T-helper 9 cell (primary cell): ENCODE data around the gene TCTN3.
A peak's percentile ranks its signal among the peaks of the same experiment; 100 is the strongest.
"Not testable (repeated sequence)": the region's sequence is repeated elsewhere in the genome, so short reads cannot be mapped to it uniquely, and the experiment has no call there.

Experiments
- DNase-seq: peaks from one replicate; pipeline ENCODE4 v3.0.0-alpha.2; 2020

Gene TCTN3

GRCh38 chr10:95683966-95684365 is 9.8 kb downstream of the TCTN3 start:
- DNase-seq = no peak

GRCh38 chr10:95675403-95676116 is 18.2 kb downstream of the TCTN3 start:
- DNase-seq = no peak

DNA sequence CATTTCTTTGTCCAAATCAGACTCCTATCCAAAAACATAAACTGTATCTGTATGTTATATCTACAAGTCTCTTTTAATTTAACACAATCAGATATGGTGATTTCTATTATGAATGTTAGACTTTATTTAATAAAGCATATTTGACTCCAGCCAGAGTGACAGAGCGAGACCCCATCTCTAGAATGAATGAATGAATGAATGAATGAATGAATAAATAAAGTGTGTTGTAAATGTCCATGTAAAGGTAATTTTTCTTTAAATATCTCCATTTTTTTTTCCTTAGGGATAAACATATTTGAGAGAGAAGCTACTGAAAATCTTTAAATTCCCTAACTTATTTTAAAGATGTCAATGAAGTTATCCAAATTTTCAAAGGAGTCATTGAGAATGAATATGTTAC is 19.1 kb downstream of the TCTN3 start:
- DNase-seq = no peak

DNA sequence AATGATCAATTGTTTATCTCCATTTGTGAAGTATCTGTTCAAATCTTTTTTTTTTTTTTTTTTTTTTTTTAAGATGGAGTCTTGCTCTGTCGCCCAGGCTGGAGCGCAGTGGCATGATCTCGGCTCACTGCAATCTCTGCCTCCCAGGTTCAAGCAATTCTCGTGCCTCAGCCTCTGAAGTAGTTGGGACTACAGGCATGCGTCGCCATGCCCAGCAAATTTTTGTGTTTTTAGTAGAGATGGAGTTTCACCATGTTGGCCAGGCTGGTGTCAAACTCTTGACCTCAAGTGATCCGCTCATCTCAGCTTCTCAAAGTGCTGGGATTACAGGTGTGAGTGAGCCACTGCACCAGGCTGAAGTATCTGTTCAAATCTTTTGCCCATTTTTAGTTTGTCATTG is 21.1 kb downstream of the TCTN3 start:
- not testable (repeated sequence) for DNase-seq

DNA sequence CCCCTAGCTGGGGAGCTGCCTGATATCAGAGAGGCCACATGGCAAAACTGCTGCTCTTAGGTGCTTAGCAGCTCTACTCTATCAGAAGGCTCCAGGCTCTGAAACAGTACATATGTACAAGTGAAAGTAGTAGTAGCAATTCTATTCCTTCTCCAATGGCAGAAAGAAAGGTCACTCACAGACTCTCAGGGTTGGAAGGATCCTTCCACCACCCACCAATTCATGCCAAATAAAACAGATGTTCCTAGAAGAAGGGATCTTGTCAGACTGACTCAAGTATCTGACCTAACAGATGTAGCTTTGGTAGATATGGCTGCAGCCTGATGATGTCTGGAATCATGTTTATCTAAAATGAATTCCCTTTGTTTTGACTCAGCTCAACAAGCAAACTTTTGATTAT is 29.2 kb downstream of the TCTN3 start:
- no peak for DNase-seq

DNA sequence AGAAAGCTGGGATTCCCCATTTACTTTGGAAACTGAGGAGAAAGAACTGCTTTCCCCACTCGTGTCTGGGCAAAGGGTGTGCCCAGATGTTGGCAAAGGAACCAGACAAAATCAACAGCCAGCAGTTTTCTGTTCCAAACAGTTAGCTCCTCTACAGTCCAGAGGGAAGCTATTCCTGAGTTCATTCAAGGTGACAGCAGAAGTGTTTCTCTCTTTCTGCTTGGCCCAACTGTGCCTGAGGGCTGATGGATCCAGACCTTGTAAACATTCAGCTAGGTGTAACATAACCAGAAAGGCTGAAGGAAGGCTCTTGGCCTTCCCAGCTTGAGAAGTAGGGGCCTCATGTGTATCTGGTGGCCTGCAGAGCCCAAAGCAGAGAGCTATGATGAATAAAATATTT is 30.2 kb downstream of the TCTN3 start:
- DNase-seq = no peak

DNA sequence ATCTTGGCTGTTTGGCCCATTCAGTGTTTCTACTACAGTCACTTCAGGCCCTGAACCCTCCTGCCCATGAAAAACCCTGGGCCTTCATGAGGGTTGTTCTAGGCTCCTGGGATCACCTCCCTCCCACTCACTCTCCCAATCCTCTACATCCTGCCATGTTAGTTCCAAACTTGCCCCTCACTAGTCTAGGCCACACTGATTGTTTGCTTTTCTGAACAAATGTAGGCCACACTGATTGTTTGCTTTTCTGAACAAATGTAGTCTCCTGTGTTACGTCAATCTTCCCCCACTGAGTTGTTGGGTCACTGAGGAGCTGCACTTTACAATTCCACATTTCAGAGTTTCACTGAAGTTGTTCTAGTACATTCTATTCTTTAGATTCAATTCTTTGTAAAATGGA is 31.9 kb downstream of the TCTN3 start:
- no peak for DNase-seq

- no peak for DNase-seq
Observed at GRCh38 chr10:95660283-95660682, 33.4 kb downstream of the TCTN3 start.

- DNase-seq = no peak
Observed at GRCh38 chr10:95657250-95657649, 36.5 kb downstream of the TCTN3 start.

GRCh38 chr10:95656291-95657164 is 37.2 kb downstream of the TCTN3 start, which contains the start of gene ALDH18A1:
TSS of gene ALDH18A1 (minus strand) at chr10:95656711. CDS start at chr10:95653377, 3,334 bp downstream.
- peak; percentile 85 for DNase-seq

- DNase-seq = no peak
Observed at GRCh38 chr10:95655571-95656290, 38.0 kb downstream of the TCTN3 start.

DNA sequence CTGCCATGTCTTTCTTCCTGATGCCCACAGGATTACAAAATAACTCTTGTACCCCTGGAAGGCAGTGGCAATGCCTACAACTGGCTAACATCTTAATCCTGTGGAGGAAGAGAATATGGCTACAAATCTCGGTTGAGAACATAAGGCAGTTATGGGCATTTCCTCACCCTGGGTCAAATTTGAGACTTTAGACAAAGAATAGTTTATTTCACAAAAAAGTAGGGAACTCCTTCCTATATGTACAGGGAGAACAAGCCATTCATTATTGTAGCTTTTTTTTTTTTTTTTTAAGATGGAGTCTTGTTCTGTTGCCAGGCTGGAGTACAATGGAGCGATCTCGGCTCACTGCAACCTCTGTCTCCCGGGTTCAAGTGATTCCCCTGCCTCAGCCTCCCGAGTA is 39.8 kb downstream of the TCTN3 start:
- no peak for DNase-seq

GRCh38 chr10:95651346-95652060 is 42.2 kb downstream of the TCTN3 start:
- no peak for DNase-seq

GRCh38 chr10:95650232-95650631 is 43.5 kb downstream of the TCTN3 start:
- DNase-seq = no peak

- DNase-seq = no peak
Observed at GRCh38 chr10:95648138-95648537, 45.6 kb downstream of the TCTN3 start.

- no peak for DNase-seq
Observed at GRCh38 chr10:95646160-95646559, 47.6 kb downstream of the TCTN3 start.

DNA sequence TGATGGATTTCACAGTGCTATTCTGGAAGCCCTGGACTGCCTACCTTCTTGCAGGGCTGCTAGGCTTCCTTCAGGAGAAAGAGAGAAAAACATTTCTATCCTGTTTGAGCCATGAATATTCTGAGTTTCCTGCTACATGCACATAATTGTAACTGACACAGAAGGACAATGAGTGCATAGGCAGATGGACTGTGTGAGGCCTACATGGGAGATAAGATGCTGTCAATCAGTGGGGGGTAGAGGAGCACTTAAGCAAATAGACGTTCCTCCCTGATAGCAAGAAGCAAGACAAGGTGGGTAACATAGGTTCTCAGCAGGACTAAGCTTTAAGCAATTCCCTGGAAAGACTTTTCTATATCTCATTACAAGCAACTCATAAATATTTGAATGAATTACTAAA is 48.8 kb downstream of the TCTN3 start:
- DNase-seq = no peak

GRCh38 chr10:95640891-95641315 is 52.8 kb downstream of the TCTN3 start:
- DNase-seq = no peak

DNA sequence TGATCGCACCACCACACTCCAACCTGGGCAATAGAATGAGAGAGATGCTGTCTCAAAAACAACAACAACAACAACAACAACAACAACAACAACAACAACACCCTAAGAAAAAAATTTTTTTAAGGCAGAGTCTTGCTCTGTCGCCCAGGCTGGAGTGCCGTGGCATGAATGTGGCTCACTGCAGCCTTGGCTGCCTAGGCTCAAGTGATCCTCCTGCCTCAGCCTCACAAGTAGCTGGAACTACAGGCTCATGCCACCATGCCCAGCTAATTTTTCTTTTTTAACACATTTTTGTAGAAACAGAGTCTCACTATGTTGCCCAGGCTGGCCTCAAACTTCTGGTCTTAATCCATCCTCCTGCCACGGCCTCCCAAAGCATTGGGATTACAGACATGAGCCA is 55.8 kb downstream of the TCTN3 start:
- DNase-seq = no peak

- no peak for DNase-seq
Observed at GRCh38 chr10:95637140-95637539, 56.6 kb downstream of the TCTN3 start.

GRCh38 chr10:95635319-95635733 is 58.4 kb downstream of the TCTN3 start:
- no peak for DNase-seq

DNA sequence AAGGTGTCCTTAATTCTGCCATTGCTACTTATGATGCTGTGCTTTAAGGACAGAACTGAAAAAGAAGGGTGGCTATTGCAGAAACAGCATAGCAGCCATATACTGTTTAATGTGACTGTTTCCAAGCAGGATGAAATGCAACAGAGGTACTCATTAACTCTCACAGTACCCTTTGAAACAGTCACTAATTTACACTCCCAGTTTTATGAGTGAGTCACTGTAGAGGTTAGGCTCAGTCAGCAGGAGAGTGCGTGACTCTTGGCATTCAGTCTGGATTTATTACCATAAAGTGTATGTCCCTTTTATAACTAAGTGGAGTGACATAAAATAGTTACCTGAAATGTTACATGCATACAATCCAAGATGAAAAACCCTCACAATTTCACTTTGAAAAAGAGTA is 64.9 kb downstream of the TCTN3 start:
- DNase-seq = no peak

GRCh38 chr10:95626500-95626899 is 67.2 kb downstream of the TCTN3 start:
- DNase-seq = no peak
